Measurements from ENCODE around the gene INPP4B. TPM values are rescaled to one million over a fixed set of nuclear protein-coding genes. Genes with fewer than 3 reads are reported as not detected.

INPP4B gene
- 10 to 100 TPM in 1 of 2 donors, 1 to 10 TPM in 1; 8.2 to 16.6 TPM for total RNA-seq

DNA sequence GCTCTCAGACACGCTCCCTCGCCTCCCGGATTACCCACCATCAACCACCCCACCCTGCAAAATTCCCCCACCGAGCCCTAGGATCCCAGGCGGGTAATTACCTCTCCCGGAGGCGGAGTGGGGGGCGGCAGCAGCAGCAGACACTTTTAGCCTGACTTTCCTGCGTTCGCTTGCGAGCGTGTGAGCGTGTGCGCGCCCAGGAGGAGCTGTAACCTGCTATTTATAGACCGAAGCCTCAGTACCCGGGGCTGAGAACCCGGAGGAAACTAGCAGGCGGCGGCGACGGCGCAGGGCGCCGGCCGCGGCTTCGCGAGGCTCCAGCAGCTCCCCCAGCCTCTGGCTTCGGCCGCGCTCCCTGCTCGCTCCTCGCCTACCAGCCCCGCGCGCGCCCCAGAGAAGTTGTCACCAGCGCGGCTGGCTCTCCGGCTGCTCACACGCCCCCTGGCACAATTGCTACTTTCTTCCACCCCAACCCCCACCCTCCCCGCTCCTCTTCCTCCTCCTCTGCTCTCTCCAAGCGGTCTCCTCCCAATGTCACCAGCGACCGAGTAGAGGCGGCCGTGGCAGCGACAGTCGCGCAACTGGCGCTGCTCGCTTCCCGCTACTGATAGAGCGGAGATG, at the start of gene INPP4B:
Gene INPP4B, minus strand, starts transcription at position 194 of the 621 bp plus-strand sequence.
- Histone ChIP-seq H3K4me1 (peaks cover 17% of the 10 kb centered on the region), H3K27ac (peak within 1 kb of the TSS in 3 of 4 donors; percentile 33 to 63 (median 33)), H3K36me3 (replicated peaks in 1 of 2; ENCODE audit: insufficient read depth in 1 of 2, low read depth in 2 of 2) (no peaks in the 10 kb centered on the region), H3K4me3 (peak within 1 kb of the TSS; percentile 18 to 62), H3K27me3 (no peaks in the 10 kb centered on the region), H3K9me3 (no peaks in the 10 kb centered on the region)
- 0% methylated on average over 26 to 53 of the region's 55 CpGs for WGBS, 2 donors
- ATAC-seq (peak; percentile 74), DNase-seq (peak; percentile 30 to 55 (median 51))
- intact Hi-C loops (cut with DNase I): loop anchor here (5.0 kb wide), 1 partner anchor 719 kb away; no protein-coding TSS in a partner anchor
- TF ChIP-seq, protein P1, sequence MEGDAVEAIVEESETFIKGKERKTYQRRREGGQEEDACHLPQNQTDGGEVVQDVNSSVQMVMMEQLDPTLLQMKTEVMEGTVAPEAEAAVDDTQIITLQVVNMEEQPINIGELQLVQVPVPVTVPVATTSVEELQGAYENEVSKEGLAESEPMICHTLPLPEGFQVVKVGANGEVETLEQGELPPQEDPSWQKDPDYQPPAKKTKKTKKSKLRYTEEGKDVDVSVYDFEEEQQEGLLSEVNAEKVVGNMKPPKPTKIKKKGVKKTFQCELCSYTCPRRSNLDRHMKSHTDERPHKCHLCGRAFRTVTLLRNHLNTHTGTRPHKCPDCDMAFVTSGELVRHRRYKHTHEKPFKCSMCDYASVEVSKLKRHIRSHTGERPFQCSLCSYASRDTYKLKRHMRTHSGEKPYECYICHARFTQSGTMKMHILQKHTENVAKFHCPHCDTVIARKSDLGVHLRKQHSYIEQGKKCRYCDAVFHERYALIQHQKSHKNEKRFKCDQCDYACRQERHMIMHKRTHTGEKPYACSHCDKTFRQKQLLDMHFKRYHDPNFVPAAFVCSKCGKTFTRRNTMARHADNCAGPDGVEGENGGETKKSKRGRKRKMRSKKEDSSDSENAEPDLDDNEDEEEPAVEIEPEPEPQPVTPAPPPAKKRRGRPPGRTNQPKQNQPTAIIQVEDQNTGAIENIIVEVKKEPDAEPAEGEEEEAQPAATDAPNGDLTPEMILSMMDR (IDR thresholded peaks at IDR 0.05): no peak
- peak in 2 of 3 donors; percentile 38 to 57 for TF ChIP-seq POLR2A (IDR thresholded peaks at IDR 0.05)

DNA sequence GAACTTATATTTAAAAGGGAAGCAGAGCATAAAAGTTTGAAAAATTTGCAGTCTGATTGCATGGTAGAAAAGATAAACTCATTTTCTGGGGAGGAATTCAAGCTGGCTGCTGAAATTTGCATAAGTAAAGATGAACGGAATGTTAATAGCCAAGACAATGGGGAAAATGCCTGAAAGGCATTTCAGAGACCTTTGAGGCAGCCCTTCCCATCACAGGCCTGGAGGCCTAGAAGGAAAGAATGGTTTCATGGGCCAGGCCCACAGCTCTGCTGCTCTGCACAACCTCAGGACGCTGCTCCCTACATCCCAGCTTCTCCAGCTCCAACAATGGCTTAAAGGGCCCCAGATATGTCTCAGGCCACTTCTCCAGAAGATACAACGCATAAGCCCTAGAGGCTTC, 46.9 kb upstream of the INPP4B start:
- TF ChIP-seq, protein P1 (IDR thresholded peaks at IDR 0.05): no peak
- no peak for TF ChIP-seq POLR2A (IDR thresholded peaks at IDR 0.05)
- Histone ChIP-seq H3K36me3 (replicated peaks in 1 of 2; ENCODE audit: insufficient read depth in 1 of 2, low read depth in 2 of 2) (no peaks in the 10 kb centered on the region), H3K9me3 (peaks cover 0 to 8% (median 0%) of the 10 kb centered on the region in 3 donors), H3K4me1 (no peaks in the 10 kb centered on the region), H3K27me3 (no peaks in the 10 kb centered on the region), H3K4me3 (no peak overlapping the region), H3K27ac (no peak overlapping the region)
- DNase-seq (no peak), ATAC-seq (no peak)
- intact Hi-C loops (cut with DNase I): no loop called here
- WGBS, 2 donors: 72 to 74% methylated on average over 3 of the region's 3 CpGs

DNA sequence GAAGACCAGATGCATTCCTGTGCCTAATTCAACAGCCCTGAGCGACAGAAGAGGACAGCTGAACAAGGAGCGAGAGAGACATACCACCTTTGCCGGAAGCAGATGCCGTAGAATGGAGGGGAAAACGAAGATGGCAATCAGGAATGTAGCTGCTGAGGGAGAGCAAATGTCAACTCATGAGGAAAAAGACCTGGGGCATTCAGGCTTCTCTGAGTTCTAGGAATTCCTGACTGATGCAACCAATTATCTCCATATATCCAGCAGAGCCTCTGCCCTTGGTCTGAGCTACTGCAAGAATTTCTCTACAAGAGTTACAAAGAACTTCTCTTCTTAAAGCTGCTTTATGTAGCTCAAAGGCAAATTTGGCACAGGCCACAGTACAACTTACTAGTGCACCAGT, 40.5 kb upstream of the INPP4B start:
- Histone ChIP-seq H3K27ac (no peak overlapping the region), H3K4me3 (no peak overlapping the region), H3K4me1 (no peaks in the 10 kb centered on the region), H3K36me3 (replicated peaks in 1 of 2; ENCODE audit: insufficient read depth in 1 of 2, low read depth in 2 of 2) (no peaks in the 10 kb centered on the region), H3K9me3 (no peaks in the 10 kb centered on the region), H3K27me3 (no peaks in the 10 kb centered on the region)
- intact Hi-C loops (cut with DNase I): no loop called here
- TF ChIP-seq POLR2A (IDR thresholded peaks at IDR 0.05): no peak
- TF ChIP-seq, protein P1 (IDR thresholded peaks at IDR 0.05): no peak
- WGBS, 2 donors: 84 to 88% methylated on average over 5 of the region's 5 CpGs
- DNase-seq (no peak), ATAC-seq (no peak)

DNA sequence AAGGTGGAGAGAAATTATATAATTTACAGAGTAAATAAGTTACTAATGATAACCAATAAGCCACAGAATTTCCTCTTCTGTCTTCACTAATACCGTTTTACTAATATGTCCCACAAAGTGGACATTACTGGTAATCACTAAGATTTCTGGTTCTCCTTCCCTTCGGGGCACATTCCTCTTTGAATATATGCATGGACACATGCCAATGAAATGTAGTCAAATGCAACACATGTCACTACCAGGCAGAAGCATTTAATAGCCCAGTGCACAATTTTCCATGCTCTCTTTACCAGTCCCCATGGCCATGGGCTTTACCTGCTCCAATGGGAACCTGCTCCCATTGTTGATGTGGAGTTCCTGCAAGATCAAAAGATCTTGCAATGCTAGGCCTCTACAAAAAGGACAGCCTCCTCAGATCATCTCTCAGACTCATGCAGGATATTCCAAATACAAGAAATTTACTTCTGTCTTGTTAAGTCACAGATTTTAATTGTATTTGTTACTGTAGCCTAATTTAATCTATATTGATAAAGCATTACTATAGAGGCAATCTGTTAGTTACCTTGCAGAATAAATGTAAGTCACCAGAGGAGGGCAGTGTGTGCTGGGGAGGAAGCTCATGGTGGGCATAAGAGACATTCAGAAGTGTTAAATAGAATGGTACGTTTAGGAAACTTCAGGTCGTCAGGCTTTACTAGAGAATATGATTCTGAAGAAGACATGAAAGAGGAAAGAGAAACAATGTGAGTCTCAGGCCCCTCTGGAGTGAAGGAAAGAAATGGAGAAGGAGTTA, 37.1 kb upstream of the INPP4B start:
- 28 to 44% methylated on average over 4 of the region's 4 CpGs for WGBS, 2 donors
- H3K36me3 ChIP-seq (replicated peaks in 1 of 2; ENCODE audit: insufficient read depth in 1 of 2, low read depth in 2 of 2): no peaks in the 10 kb centered on the region
- no peak for ATAC-seq
- H3K4me3 ChIP-seq: no peak overlapping the region
- DNase-seq: peak in 1 of 4 donors; percentile 14
- intact Hi-C loops (cut with DNase I): no loop called here
- no peaks in the 10 kb centered on the region for H3K9me3 ChIP-seq
- H3K27ac ChIP-seq: no peak overlapping the region
- TF ChIP-seq, protein P1 (IDR thresholded peaks at IDR 0.05): peak in 5 of 7 experiments; percentile 13 to 38 (median 22)
- TF ChIP-seq POLR2A (IDR thresholded peaks at IDR 0.05): no peak
- H3K4me1 ChIP-seq: no peaks in the 10 kb centered on the region
- H3K27me3 ChIP-seq: no peaks in the 10 kb centered on the region

Data from body of pancreas (tissue), 4 donors.